Keratinocyte (primary cell): ENCODE measurements around the gene STAC3. TPM values are rescaled to one million over a fixed set of nuclear protein-coding genes. Genes with fewer than 3 reads are reported as not detected.

ENCODE experiments used
- DNase-seq: peaks from one replicate; pipeline ENCODE4 v3.0.0-alpha.2; 2011; ENCODE audit warnings: low read depth, missing footprints, low spot score
- FAIRE-seq: peaks from 2 replicates; lab custom pipeline; 2011; peaks lifted over from hg19 to GRCh38; lab: Jason Lieb, UNC
- H2AFZ ChIP-seq: 2 replicates; pipeline ENCODE4 v1.6.0; 2012; ENCODE audit warnings: low read length, control low read depth, inconsistent platforms; ENCODE audit not compliant: control insufficient read depth
- H3K27ac ChIP-seq: 2 replicates; pipeline ENCODE4 v1.5.1; 2011; ENCODE audit warnings: low read length; ENCODE audit not compliant: control insufficient read depth, insufficient read depth
- H3K27me3 ChIP-seq: 3 replicates; pipeline ENCODE4 v1.6.0; 2011; ENCODE audit warnings: low read length; ENCODE audit not compliant: control insufficient read depth, insufficient read depth; ENCODE audit errors: extremely low read depth
- H3K36me3 ChIP-seq, 2 experiments: 2 replicates in 1 of 2; 3 replicates in 1 of 2; pipeline ENCODE4 v1.5.1; 2011; ENCODE audit warnings: low read length in 2 of 2, mild to moderate bottlenecking in 1 of 2; ENCODE audit not compliant: control insufficient read depth in 2 of 2, insufficient read depth in 2 of 2; ENCODE audit errors: extremely low read depth in 1 of 2
- H3K4me1 ChIP-seq: 3 replicates; pipeline ENCODE4 v1.5.1; 2011; ENCODE audit warnings: low read length; ENCODE audit not compliant: control insufficient read depth, insufficient read depth; ENCODE audit errors: extremely low read depth
- H3K4me2 ChIP-seq: 3 replicates; pipeline ENCODE4 v1.6.0; 2011; ENCODE audit warnings: low read depth, low read length; ENCODE audit not compliant: control insufficient read depth, insufficient read depth; ENCODE audit errors: extremely low read depth
- H3K4me3 ChIP-seq, 3 experiments: fragments of 200-600 bp in 1 of 3; sonication (generic) in 1 of 3; 2 replicates in 2 of 3; 3 replicates in 1 of 3; pipeline ENCODE4 v1.5.1; 2011 to 2016; ENCODE audit warnings: low read length in 3 of 3, mild to moderate bottlenecking in 3 of 3, control low read depth in 2 of 3, inconsistent platforms in 1 of 3, low read depth in 1 of 3, mixed read lengths in 1 of 3, mixed run types in 1 of 3, moderate library complexity in 1 of 3; ENCODE audit not compliant: control insufficient read depth in 2 of 3, insufficient read depth in 2 of 3; ENCODE audit errors: extremely low read depth in 1 of 3
- H3K79me2 ChIP-seq: 2 replicates; pipeline ENCODE4 v1.6.0; 2012; ENCODE audit warnings: low read length; ENCODE audit not compliant: control insufficient read depth, insufficient read depth
- H3K9ac ChIP-seq: 3 replicates; pipeline ENCODE4 v1.6.0; 2011; ENCODE audit warnings: low read length; ENCODE audit not compliant: control insufficient read depth, insufficient read depth; ENCODE audit errors: extremely low read depth
- H3K9me1 ChIP-seq: 3 replicates; pipeline ENCODE4 v1.6.0; 2011; ENCODE audit warnings: low read length; ENCODE audit not compliant: control insufficient read depth, insufficient read depth; ENCODE audit errors: extremely low read depth
- H3K9me3 ChIP-seq: 2 replicates; pipeline ENCODE4 v1.5.1; 2012; ENCODE audit warnings: low read depth, low read length; ENCODE audit not compliant: control insufficient read depth
- H4K20me1 ChIP-seq: 3 replicates; pipeline ENCODE4 v1.6.0; 2011; ENCODE audit warnings: low read length; ENCODE audit not compliant: control insufficient read depth, insufficient read depth; ENCODE audit errors: extremely low read depth
- CTCF ChIP-seq, 3 experiments: IDR thresholded peaks in 1 of 3; conservative IDR thresholded peaks in 1 of 3; optimal IDR thresholded peaks in 1 of 3; 2 replicates in 2 of 3; 3 replicates in 1 of 3; pipeline versions ENCODE3 to v1.5.1; 2011; ENCODE audit warnings: low read length in 3 of 3, mild to moderate bottlenecking in 3 of 3, moderate library complexity in 2 of 3, control low read depth in 1 of 3, inconsistent platforms in 1 of 3; ENCODE audit not compliant: insufficient read depth in 2 of 3; ENCODE audit errors: extremely low read depth in 1 of 3
- EZH2 ChIP-seq: IDR thresholded peaks from one replicate; pipeline ENCODE4 v1.6.1; 2012; ENCODE audit warnings: inconsistent platforms, mild to moderate bottlenecking, low read length, moderate library complexity
- dilution Hi-C: fragments of 300-500 bp; cut with MboI; formaldehyde crosslinking; loops from one replicate; pipeline ENCODE4 v1.7.0; 2020; ENCODE audit warnings: low sequenced_read_pairs; ENCODE audit not compliant: extremely low pct_ligation_motif_present
- polyA plus RNA-seq, 5 experiments: library from polyadenylated mRNA; depleted of rRNA in 3 of 5; stranded (reverse) in 3 of 5; stranded (forward) in 1 of 5; unstranded in 1 of 5; fragments of >200 nt; gene quantifications; 1 replicate in 1 of 5; 2 replicates in 3 of 5; 3 replicates in 1 of 5; pipeline versions ENCODE4 v1.2.1 to v1.2.3, GENCODE V29; 2011 to 2012; ENCODE audit warnings: missing spikeins in 2 of 5, low read depth in 1 of 5, low replicate concordance in 1 of 5

STAC3 gene
- polyA plus RNA-seq, 1 donor (not counting 4 experiments of a cell fraction or from before 2014, with no cell fraction given), result 0.94 TPM

- TF ChIP-seq EZH2 (no peak), CTCF (optimal IDR thresholded peaks at IDR 0.05 in 1 of 3, IDR thresholded peaks at IDR 0.05 in 1 of 3, conservative IDR thresholded peaks at IDR 0.05 in 1 of 3; ENCODE audit: extremely low read depth in 1 of 3, insufficient read depth in 2 of 3, low read length in 3 of 3) (no peak)
- peak overlapping the region; percentile 65 for H3K9ac ChIP-seq
- no peak for FAIRE-seq
- no peaks in the 10 kb centered on the region for H3K36me3 ChIP-seq
- H3K27me3 ChIP-seq, result peaks cover 57% of the 10 kb centered on the region
- H4K20me1 ChIP-seq, result no peaks in the 10 kb centered on the region
- H3K79me2 ChIP-seq, result no peaks in the 10 kb centered on the region
- H3K4me1 ChIP-seq, result peaks cover 65% of the 10 kb centered on the region
- dilution Hi-C loops, result no loop called here
- H3K9me3 ChIP-seq, result no peaks in the 10 kb centered on the region
- H3K4me2 ChIP-seq, result peak overlapping the region; percentile 94
- no peak for DNase-seq
- peak overlapping the region; percentile 35 to 80 (median 70) for H3K4me3 ChIP-seq
- no peak overlapping the region for H3K27ac ChIP-seq
- H3K9me1 ChIP-seq, result no peaks in the 10 kb centered on the region
- H2AFZ ChIP-seq, result peak overlapping the region; percentile 11
These were observed 10.7 kb downstream of the STAC3 start for GRCh38 chr12:57240066-57240921.

- dilution Hi-C loops, result no loop called here
- peaks cover 0 to 3% of the 10 kb centered on the region in 2 experiments for H3K36me3 ChIP-seq
- H3K27ac ChIP-seq, result no peak overlapping the region
- H3K9ac ChIP-seq, result peak overlapping the region; percentile 65
- peak overlapping the region; percentile 35 to 80 (median 70) for H3K4me3 ChIP-seq
- DNase-seq (no peak), FAIRE-seq (no peak)
- H3K27me3 ChIP-seq, result peaks cover 57% of the 10 kb centered on the region
- H4K20me1 ChIP-seq, result no peaks in the 10 kb centered on the region
- peak overlapping the region; percentile 9 for H2AFZ ChIP-seq
- H3K9me1 ChIP-seq, result no peaks in the 10 kb centered on the region
- H3K79me2 ChIP-seq, result no peaks in the 10 kb centered on the region
- no peak for TF ChIP-seq CTCF (optimal IDR thresholded peaks at IDR 0.05 in 1 of 3, IDR thresholded peaks at IDR 0.05 in 1 of 3, conservative IDR thresholded peaks at IDR 0.05 in 1 of 3; ENCODE audit: extremely low read depth in 1 of 3, insufficient read depth in 2 of 3, low read length in 3 of 3)
- TF ChIP-seq EZH2, result no peak
- peak overlapping the region; percentile 94 for H3K4me2 ChIP-seq
- H3K9me3 ChIP-seq, result no peaks in the 10 kb centered on the region
- peaks cover 71% of the 10 kb centered on the region for H3K4me1 ChIP-seq
These were observed 11.4 kb downstream of the STAC3 start for GRCh38 chr12:57239587-57240065.
